Lower leg skin (tissue), 3 donors: ENCODE results near the gene RBM44.

Experiments used
- CTCF ChIP-seq, 3 donors: fragments of 450-650 bp; IDR thresholded peaks; one replicate each; pipeline ENCODE4 v1.5.1; 2016; ENCODE audit warnings: antibody characterized with exemption in 3 of 3, mild to moderate bottlenecking in 3 of 3, moderate library complexity in 2 of 3
- POLR2A ChIP-seq, 2 donors: fragments of 450-650 bp; IDR thresholded peaks; one replicate each; pipeline ENCODE4 v1.6.1; 2016 to 2017; ENCODE audit warnings: antibody characterized with exemption in 2 of 2, mild to moderate bottlenecking in 1 of 2, moderate library complexity in 1 of 2

GRCh38 chr2:237883951-237884446 is 85.4 kb downstream of the RBM44 start:
- TF ChIP-seq POLR2A (IDR thresholded peaks at IDR 0.05), result no peak
- TF ChIP-seq CTCF (IDR thresholded peaks at IDR 0.05), result no peak
